Stimulated activated CD8-positive, alpha-beta memory T cell treated with anti-CD3 and anti-CD28 coated beads, Interleukin-15, amount 100 ng/mL, for 4 hours (primary cell): ENCODE measurements around the gene GSS.

Experiments
- DNase-seq, 2 donors: peaks; one replicate each; pipeline ENCODE4 v3.0.0-alpha.2; 2020; ENCODE audit warnings: low read depth in 2 of 2

GSS gene

DNA sequence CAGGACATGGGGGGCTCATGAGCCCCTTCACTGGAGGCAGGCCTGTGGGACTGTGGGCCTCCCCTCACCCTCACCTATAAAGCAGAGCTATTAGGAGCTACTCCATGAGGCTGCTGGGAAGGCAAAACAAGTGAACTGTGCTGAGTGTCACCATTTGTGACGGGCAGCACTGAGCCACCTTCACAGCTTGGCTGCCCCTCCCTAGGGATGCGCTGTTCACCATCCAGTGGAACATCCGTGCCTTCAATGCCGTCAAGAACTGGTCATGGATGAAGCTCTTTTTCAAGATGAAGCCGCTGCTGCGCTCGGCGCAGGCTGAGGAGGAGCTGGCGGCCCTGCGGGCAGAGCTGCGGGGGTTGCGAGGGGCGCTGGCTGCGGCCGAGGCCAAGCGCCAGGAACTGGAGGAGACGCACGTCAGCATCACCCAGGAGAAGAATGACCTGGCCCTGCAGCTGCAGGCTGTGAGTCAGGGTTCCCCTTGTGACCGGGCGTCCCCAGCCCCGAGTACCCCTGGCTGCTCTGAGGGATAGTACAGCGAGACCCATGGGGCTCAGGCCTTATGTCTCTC lies 38.4 kb upstream of the GSS start:
- DNase-seq, result no peak

DNA sequence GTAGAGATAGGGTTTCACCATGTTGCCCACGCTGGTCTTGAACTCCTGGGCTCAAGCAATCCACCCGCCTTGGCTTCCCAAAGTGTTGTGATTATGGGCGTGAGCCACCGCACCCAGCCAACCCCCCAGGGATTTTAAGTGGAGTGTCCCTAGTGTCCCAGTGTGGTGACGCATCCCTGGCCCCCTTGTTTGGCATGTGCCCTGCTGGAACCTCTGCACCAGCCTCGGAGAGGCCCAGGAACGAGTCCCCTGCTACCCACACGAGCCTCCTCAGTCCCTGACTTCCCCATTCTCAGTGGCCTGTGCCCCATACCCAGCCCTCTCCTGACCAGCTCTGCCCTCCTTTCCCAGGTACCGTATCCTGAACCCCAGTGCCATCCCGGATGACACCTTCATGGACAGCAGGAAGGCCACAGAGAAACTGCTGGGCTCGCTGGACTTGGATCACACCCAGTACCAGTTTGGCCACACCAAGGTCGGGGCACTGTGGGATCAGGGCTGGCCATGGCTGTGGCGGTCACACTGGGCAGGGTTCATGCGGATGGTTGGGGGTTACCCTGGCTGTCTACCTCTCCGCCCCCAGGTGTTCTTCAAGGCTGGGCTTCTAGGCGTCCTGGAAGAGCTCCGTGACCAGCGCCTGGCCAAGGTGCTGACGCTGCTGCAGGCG lies 37.3 kb upstream of the GSS start:
- DNase-seq, result no peak

DNA sequence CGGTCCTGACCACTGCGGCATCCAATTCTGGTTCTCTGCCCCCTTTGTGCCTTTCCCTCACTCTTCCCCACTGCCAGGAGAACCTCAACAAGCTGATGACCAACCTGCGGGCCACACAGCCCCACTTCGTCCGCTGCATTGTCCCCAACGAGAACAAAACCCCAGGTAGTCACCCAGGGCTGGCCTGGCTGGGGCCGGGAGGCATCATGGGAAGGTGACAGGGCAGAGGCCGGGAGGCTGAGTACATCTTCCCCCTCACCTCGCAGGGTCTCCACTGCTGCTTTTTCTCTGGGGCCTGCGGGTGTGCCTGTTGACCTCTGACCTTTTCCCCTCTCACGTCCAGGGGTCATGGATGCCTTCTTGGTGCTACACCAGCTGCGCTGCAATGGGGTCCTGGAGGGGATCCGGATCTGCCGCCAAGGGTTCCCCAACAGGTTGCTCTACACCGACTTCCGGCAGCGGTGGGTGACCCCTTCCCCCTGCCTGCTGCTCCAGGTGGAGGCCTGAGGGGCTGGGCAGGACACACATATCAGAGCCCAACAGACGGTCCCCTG lies 35.1 kb upstream of the GSS start:
- no peak for DNase-seq

DNA sequence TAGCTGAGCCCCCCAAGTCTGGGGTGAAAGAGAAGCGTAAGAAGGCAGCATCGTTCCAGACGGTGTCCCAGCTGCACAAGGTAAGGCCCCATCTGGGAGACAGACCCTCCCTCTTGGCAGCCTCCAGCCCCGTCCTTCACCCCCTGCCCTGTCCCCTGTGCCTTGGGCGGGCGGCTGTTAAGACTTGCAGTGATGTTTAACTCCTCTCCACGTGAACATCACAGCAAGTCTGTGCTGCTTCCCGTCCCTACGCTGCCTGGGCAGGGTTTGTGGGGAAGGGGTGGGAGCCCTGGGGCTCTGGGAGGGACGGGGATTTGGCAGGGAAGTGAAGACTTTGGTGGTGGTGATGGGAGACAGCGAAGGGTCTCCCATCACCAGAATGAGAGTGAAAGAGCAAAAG lies 34.6 kb upstream of the GSS start:
- no peak for DNase-seq

DNA sequence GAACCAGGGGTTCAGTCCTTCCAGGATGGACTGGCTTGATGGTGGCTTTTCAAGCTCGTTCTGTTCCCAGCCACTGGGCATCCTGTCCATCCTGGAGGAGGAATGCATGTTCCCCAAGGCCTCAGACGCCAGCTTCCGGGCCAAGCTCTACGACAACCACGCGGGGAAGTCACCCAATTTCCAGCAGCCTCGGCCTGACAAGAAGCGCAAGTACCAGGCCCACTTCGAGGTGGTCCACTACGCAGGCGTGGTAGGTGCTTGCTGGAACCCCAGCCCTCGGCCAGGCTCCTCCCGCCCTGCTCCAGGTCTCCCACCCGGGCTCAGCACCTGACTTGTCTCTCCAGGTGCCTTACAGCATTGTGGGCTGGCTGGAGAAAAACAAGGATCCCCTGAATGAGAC lies 34.1 kb upstream of the GSS start:
- no peak for DNase-seq

DNA sequence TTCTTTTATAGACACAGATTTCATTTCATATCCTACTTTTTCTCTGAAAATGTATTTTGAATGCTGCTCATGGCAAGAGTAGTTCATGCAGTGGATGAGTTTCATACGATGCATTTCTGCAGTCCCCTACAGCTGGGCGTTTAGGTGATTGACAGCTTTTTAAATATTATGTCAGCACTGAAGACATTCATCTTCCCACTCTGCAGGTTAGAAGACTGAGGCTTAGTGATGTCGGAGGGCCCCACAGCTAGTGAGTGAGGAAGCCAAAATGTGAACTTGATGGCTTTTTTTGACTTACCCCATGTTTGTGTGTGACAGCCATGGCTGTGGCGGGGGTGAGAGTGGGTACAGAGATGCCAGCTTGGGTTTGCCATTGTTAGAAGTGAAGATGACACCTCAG lies 33.5 kb upstream of the GSS start:
- DNase-seq, result no peak

DNA sequence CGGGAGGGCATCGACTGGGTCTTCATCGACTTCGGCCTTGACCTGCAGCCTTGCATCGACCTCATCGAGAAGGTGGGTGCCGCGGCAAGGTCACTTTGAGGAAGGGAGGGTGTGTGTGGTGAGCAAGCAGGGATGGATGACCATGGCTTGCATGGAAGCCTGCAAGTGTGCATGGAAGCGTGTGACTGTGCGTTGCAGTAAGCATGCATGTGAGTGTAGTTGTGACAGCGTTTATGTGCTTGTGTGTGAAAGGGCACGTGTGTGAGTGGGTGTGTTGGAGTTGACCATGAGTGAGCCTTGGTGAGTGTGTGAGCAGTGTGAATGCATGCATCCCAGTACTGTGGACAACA lies 32.6 kb upstream of the GSS start:
- DNase-seq, result no peak

DNA sequence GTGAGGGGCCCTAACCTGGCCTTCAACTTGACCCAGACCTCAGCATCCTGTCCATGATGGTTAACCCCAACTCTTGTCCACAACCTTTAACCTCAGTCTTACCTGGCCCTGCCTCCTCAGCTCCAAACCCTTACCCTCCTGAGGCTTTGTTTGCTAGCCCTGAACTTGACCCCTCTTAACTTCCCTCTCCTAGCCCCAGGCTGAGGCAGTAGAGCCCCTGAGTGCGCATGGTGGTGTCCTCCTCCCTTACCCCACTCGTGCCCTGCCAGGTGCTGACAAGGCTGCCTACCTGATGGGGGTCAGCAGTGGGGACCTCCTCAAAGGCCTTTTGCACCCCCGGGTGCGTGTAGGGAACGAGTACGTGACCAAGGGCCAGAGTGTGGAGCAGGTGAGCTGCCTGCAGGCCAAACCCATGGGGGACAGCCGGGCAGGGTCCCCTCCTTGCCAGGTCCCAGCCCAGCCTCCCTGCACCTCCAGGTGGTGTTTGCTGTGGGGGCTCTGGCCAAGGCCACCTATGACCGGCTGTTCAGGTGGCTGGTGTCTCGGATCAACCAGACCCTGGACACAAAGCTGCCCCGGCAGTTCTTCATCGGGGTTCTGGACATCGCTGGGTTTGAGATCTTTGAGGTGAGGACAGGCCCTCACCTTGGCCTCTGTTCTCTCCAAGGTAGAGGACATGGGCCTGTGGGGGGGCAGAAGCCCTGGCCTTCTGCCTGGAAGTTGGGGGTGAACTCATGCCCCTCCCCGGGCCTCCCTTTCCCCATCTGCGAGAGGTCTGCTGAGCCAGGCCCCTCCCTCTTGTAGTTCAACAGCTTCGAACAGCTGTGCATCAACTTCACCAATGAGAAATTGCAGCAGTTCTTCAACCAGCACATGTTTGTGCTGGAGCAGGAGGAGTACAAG lies 31.9 kb upstream of the GSS start:
- no peak for DNase-seq

DNA sequence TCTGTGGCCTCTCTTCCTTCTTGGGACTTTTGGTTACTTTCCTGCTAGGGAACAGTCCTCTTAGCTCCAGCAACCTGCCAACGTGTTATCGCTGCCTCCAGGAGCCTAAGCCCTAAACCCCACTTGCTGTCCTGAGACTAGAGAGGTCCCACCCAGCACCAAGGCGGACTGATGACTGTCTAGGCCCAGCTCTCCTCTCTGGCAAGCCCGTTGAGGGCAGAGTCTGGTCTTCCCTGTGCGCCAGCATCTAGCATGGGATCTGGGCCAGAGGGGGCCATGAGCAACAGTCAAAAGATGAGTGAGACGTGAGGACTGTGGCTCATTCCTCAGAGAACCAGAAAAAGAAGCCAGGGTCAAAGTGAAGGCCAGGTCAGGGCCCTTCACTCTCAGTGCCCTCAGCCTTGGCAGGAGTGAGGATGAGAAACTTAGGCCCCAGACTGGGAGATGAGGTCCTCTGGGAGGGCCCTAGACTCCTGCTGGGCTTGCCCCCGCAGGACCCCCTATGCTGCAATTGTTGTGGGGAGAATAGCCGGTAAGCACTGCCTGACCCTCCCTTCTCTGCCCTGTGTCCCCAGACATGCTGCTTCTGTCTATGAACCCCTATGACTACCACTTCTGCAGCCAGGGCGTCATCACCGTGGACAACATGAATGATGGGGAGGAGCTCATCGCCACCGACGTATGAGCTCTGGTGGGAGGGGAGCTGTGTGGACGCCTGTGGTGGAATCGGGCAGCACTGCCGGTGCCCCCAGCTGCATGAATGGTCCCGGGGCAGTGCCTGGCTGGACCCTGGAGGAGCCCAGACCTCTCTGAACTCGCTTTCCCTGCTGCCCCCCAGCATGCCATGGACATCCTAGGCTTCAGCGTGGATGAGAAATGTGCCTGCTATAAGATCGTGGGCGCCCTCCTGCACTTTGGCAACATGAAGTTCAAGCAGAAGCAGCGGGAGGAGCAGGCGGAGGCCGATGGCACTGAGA lies 31.0 kb upstream of the GSS start:
- DNase-seq, result no peak

DNA sequence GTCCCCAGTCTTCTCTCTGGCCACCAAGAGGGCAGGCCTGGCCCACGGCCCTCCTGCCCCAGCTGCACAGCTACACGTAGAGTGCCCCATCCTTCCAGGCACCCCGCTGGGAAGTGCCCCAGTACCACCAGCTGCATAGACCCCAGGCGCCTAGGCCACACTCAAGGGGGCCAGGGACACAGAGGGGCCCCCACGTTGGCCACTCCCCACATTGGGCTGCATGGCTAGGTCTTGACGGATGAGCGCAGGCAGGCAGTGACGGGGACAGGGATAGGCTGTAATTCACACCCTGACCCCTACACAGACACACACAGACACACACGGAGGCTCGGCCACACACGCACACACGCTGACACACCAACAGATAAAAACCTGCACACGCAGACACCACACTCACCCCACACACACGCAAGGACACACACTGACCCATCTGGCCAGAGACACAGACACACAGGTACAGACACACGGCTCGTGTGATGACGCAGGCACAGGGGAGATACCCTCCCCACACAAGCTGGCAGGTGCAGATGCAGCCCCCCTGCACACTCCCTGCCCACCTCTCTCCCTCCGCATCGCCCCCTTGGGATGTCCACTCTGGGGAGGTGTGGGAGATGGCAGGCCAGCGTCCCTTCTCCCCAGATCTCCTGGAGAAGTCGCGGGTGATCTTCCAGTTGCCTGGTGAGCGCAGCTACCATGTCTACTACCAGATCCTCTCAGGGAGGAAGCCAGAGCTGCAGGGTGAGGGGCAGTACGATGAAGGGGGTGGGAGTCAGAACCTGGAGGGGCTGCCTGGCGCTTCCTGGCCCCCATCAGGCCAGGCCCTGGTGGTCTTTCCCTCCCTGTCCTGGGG lies 30.1 kb upstream of the GSS start:
- no peak for DNase-seq

DNA sequence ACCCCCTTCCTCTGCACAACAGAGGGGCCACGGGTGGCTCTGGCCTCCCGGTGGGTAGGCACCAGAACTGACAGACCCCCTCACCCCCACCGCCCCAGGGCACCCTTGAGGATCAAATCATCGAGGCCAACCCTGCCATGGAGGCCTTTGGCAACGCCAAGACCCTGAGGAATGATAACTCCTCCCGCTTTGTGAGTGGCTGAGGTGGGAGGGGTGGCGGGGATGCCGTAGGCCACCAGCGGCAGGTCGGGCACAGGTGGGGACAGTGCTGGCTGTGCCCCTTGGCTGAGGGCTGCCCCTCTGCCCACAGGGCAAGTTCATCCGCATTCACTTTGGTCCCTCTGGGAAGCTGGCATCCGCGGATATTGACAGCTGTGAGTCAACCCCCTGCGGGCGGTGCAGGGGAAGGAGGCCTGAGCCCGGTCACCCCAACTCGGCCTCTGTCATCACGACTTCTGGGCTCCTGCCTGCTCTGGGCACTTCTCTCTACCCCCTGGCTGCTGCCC lies 29.2 kb upstream of the GSS start:
- no peak for DNase-seq

DNA sequence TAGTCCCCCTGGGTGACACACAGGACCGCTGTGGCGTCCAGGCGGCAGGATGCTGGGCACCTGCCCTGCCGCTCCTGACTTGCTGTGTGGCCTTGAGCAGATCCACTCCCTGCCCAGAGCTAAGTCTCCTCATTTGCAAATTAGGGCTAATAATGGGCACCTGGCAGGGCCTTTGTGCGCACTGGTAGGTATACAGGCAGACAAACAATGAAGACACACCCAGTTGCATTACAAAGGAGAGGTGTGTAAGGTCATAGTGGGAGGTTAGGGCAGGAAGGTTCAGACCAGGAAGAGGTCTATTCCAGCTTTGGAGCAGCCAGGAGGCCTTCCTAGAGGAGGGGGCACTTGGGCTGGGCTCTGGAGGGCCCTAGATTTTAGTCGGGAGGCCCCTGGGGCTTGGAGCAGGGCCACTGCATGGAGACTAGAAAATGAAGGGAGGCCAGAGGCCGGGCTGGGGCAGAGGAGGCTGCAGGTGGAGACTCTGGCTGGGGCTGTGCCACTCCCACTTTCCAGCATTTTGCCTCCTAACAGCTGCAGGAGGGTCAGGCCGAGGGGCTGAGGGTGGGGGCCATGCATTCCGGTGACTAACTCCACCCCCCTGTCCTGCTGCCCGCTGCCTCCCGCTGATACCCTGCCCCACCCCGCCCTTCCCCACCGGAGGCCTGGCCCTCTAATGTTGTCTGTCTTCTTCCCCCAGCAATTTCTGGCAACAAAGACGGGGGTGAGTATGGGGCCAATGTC lies 28.6 kb upstream of the GSS start:
- DNase-seq, result no peak

DNA sequence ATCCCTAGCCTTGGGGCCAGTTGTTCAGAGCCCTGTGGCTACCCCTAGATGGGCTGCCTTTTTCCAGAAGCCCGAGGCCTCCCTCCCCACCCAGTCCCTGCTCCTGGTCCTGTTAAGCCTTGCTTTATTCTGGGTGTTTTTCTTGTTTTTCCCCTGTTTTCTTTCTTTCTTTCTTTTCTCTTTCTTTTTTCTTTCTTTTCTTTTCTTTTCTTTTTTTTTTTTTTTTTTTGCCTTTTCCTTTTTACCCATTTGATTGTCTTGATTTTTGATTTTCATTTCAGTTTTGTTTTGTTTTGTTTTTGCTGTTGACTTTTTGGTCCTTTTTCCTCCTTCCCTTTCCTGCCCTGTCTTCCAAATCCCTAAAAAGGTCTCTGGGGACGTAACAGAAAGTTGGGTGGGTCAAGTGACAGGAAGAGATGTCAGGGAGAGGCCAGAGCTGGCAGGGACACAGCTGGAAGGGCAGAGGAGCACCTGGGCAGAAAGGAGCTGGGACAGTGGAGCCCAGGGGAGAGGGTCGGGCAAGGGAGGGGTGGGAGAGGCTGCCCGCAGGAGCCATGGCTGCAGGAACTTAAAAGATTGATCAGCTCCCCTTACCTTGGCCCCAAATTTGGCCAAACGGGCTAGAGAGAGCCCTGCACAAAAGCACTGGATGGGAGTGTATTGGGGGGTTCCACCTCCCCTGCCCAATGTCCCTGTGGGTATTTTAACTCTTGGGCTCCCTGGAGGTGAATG lies 27.6 kb upstream of the GSS start:
- no peak for DNase-seq

DNA sequence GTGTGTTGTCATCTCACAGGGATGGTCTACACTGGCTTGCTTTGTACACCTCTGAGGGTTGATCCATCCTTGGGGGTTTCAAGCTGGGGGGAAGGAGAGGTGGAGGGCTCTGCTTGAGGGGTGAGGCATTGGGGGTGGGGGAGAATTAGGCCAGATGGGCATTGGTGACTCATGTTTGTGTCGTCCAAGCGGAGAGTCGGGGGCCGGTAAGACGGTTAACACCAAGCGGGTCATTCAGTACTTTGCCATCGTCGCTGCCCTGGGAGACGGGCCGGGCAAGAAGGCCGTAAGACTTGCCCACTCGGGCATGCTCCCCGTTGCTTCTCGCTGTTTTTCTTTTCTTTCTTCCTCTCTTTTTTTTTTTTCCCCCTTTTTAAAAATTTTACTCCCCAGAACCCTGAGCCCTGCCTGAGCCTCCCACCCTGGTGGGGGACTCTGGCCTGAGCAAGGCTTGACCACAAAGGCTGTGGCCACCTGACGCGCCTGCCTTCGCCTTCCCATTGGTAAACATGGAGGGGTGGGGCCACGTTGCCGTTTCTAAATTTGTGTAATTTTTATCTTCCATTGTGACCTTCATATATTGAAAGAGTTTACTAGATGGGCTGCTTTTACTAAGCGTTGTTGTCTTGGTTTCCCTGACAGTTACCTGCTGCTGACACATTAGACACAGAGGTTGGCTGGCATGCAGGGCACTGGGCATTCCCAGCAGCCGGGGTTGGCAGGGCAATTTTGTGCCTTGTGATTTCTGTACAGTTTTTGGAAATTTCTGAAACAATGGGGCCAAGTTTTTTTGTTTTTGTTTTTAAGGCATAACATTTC lies 26.9 kb upstream of the GSS start:
- no peak for DNase-seq

DNA sequence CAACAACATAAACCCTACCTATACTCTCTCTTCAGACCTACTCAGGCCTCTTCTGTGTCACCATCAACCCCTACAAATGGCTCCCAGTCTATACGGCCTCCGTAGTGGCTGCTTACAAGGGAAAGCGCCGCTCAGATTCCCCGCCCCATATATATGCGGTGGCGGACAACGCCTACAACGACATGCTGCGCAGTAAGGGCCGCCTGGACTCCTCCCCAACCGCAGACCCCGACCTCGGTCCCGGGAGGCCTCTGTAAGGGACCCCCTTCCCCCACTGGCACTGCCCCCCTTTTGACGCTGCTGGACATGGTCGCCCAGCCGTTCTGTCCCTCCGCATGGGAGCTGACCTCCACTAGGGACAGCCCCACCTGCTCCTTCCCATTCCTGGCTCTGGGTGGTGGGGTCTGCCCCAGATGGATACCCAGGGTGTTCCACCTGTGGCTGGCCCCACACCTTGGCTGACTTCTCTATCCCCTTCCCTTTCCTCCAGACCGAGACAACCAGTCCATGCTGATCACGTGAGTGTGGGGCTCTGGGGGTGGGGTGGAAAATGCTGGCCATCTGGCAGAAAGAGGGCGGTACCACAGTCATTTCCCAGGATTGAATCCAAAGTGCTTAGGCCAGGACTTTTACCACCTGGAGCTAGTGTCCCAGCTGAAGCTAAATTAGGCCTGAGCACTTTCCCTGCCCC lies 25.1 kb upstream of the GSS start:
- no peak for DNase-seq

DNA sequence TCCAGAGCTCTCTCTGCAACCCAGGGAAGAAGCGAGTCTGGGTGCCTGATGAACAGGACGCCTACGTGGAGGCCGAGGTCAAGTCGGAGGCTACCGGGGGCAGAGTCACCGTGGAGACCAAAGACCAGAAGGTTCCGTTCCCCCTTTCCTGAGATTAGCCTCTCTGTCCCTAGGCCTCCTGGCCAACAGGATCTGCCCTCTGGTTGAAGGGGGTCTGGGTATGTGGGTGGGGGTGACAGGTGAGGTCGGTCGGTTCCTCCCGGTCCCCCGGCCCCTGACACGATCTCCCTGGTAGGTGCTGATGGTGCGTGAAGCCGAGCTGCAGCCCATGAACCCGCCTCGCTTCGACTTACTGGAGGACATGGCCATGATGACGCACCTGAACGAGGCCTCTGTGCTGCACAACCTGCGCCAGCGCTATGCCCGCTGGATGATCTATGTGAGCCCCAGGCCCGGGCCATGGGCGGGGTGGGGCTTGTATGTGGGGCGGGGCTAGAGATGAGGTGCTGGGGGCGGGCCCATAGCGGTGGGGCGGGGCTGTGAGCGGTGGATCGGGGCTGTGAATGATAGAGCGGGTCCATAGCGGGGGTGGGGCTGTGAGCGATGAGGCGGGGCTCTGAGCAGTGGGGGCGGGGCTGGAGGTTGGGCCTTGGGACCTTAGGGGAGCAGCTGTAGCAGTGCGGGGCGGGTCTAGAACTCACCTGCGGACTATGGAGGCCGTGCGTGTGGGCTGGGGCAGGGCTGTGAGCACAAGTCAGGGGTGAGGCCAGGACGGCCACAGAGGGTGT lies 24.0 kb upstream of the GSS start:
- DNase-seq, result no peak
